GM12892 (cell line): ENCODE results near the gene INS.

Source experiments
- POLR2A ChIP-seq: IDR thresholded peaks from 2 replicates; pipeline ENCODE4 v1.6.1; 2011; ENCODE audit warnings: low read depth, low read length, control low read depth
- POLR2AphosphoS5 ChIP-seq: IDR thresholded peaks from 2 replicates; pipeline ENCODE4 v1.6.1; 2011; ENCODE audit warnings: low read depth, low read length, control low read depth
- TAF1 ChIP-seq: IDR thresholded peaks from 2 replicates; pipeline ENCODE4 v1.6.1; 2011; ENCODE audit warnings: low read depth, mild to moderate bottlenecking, control low read depth, low read length, borderline replicate concordance

DNA sequence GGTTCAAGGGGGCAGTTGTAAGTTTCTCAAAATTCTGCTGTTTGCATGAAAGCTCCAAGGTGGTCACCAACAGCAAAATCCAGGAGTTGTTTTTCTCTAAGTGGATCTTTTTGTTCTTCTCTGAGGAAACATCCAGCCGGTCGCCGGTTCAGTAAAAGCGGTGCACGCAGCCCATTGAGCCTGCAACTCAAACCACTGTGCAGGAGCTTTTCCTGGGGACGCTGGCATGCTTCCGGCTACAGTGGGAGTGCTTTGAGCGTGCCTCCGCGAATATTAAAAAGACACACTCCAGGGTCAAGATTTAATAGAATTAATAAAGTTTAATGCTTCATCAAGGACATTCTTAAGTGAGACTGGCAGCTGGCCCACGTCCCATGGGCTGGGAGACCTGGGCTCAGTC lies 47.2 kb downstream of the INS start:
- TF ChIP-seq POLR2AphosphoS5 = no peak
- TF ChIP-seq POLR2A = no peak
- TF ChIP-seq TAF1 = no peak
